ENCODE data around the gene CCDC61. TPM values are rescaled to one million over a fixed set of nuclear protein-coding genes. Genes with fewer than 3 reads are reported as not detected.

The CCDC61 gene
- total RNA-seq, 3 donors from 2014 or later = 7.0 to 8.8 (median 8.3) TPM

DNA sequence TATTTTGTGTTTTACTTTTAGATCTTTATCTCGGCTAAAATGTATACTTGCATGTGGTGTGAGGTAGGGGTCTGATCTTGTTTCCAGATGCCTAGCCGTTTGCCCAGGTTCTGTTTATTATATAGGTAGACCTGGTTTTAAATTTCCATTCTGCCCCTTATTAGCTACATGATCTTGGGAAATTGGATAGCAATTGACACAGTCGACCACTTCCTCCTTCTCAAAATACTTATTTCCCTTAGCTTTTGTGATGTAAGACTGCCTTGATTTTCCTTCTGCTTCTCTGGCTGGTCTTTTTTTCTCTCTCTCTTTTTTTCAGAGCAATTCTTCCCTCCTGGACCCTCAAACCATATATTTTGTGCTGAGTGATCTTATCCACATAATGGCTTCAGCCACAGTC is 30.6 kb downstream of the CCDC61 start:
- Histone ChIP-seq H3K9me3 (no peaks in the 10 kb centered on the region), H3K27me3 (peaks cover 0 to 6% of the 10 kb centered on the region in 2 donors), H3K27ac (no peak overlapping the region), H3K4me1 (no peaks in the 10 kb centered on the region), H3K4me3 (no peak overlapping the region), H3K36me3 (no peaks in the 10 kb centered on the region)
- TF ChIP-seq POLR2AphosphoS5 (IDR thresholded peaks at IDR 0.05) (no peak), POLR2A (IDR thresholded peaks at IDR 0.05) (no peak)
- TF ChIP-seq, protein P1, sequence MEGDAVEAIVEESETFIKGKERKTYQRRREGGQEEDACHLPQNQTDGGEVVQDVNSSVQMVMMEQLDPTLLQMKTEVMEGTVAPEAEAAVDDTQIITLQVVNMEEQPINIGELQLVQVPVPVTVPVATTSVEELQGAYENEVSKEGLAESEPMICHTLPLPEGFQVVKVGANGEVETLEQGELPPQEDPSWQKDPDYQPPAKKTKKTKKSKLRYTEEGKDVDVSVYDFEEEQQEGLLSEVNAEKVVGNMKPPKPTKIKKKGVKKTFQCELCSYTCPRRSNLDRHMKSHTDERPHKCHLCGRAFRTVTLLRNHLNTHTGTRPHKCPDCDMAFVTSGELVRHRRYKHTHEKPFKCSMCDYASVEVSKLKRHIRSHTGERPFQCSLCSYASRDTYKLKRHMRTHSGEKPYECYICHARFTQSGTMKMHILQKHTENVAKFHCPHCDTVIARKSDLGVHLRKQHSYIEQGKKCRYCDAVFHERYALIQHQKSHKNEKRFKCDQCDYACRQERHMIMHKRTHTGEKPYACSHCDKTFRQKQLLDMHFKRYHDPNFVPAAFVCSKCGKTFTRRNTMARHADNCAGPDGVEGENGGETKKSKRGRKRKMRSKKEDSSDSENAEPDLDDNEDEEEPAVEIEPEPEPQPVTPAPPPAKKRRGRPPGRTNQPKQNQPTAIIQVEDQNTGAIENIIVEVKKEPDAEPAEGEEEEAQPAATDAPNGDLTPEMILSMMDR (IDR thresholded peaks at IDR 0.05) = no peak
- DNase-seq (ENCODE audit: low spot score in 2 of 2) = no peak
- intact Hi-C loops (cut with DNase I; ENCODE audit: low total_unique reads) = loop anchor here (10.0 kb wide), 1 partner anchor 49 kb away; no protein-coding TSS in a partner anchor

DNA sequence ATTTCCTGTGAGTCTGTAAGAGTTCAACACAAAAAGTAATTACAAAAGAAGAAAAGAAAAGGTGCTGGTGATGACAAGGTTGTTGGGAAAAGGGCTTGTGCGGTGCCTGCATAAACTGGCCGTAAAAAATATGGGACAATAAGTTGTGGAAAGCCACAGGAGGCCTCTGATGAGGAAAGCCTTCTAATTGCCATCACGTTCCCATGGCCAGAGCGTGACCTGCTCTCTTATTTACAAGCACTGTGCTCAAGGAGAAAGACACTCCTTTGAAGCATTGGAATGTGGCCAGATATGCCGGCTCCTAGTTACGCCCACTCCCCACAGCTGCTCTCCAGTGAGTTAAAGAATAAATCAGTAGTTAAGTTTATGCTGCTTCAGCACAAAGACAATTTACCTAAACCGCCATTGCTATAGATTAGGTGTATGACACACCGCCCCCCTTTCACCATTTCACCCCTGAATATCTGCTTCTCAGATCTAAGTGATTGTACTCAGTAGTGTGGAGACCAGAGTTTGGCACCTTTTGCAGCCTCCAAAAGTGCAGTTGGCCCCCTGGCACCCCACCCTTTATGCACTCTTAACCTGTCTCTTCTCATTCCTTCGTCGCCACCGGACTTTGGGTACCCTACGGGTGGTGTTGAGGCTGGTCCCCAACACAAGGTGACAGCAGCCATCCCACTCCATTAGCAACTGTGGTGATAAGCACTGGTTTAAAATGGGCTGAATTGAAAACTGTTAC is 35.7 kb downstream of the CCDC61 start:
- Histone ChIP-seq H3K9me3 (no peaks in the 10 kb centered on the region), H3K27me3 (no peaks in the 10 kb centered on the region), H3K27ac (no peak overlapping the region), H3K4me1 (no peaks in the 10 kb centered on the region), H3K4me3 (no peak overlapping the region), H3K36me3 (no peaks in the 10 kb centered on the region)
- peak in 1 of 2 donors; percentile 6 for DNase-seq (ENCODE audit: low spot score in 2 of 2)
- intact Hi-C loops (cut with DNase I; ENCODE audit: low total_unique reads) = no loop called here
- TF ChIP-seq, protein P1 (IDR thresholded peaks at IDR 0.05) = no peak
- TF ChIP-seq POLR2AphosphoS5 (IDR thresholded peaks at IDR 0.05) (no peak), POLR2A (IDR thresholded peaks at IDR 0.05) (peak; percentile 2)

DNA sequence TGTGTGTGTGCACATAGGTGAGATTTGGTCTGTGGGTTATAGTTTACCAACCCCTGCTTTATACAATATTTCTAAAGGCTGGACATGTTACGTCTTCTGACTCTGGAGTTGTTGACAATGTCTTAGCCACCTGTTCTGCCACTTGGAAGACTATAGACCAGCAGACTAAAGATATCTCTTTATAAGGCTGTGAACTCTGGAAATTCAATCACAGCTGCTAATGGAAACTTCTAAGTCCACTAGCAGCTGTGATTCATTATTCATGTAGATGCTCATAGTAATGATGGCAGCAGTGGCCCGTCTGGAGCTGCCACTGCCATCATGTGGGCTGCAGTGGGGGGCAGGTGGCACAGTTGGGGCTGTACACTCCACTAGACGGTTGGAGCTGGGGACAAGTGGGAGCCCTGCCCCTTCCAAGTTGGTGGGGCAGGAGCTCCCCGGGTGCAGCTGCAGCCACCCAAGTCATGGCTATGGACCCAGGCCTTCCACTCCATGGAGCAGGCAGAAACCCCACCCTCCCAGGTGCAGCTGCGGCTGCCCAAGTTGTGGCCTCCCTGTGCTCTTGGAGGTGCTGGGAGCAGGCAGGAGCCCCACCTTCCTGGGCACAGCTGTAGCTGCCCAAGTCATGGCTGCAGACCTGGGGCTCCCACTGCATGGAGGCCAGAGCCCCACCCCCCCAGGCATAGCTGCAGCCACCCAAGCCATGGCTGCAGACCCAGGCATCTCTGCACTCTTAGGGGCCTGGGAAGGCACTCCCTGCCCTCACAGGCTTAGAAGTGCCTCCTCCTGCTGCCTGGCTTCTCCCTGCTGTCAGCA is 36.7 kb downstream of the CCDC61 start:
- no peak for TF ChIP-seq POLR2A (IDR thresholded peaks at IDR 0.05)
- TF ChIP-seq, protein P1 (IDR thresholded peaks at IDR 0.05) = no peak
- TF ChIP-seq POLR2AphosphoS5 (IDR thresholded peaks at IDR 0.05) = no peak
- no peaks in the 10 kb centered on the region for H3K9me3 ChIP-seq
- DNase-seq (ENCODE audit: low spot score in 2 of 2) = peak in 1 of 2 donors; percentile 6
- H3K4me3 ChIP-seq = no peak overlapping the region
- no peak overlapping the region for H3K27ac ChIP-seq
- H3K36me3 ChIP-seq = no peaks in the 10 kb centered on the region
- peaks cover 0 to 7% of the 10 kb centered on the region in 2 donors for H3K4me1 ChIP-seq
- H3K27me3 ChIP-seq = no peaks in the 10 kb centered on the region
- intact Hi-C loops (cut with DNase I; ENCODE audit: low total_unique reads) = no loop called here

DNA sequence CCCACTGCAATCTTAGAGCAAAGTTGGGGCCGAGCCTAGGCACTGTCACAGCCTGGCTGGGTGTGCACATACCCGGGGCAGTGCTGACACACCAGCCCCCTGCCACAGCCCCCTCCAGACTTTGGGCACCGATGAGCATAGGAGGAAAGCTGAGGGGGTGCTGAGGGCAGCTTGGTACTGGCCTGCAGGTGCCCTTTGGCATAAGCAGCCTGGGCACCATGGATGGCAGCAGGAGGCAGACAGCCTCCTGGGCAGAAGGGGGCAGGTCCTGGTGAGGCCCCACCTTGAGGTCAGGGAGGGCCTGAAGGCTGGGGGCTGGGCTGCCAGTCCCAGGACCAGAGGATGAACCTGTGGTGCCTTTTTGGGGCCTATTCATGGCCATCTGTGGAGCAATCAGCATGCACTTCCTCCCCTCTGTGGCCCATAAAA is 37.3 kb downstream of the CCDC61 start:
- intact Hi-C loops (cut with DNase I; ENCODE audit: low total_unique reads) = no loop called here
- Histone ChIP-seq H3K27me3 (no peaks in the 10 kb centered on the region), H3K27ac (no peak overlapping the region), H3K4me1 (peaks cover 0 to 7% of the 10 kb centered on the region in 2 donors), H3K4me3 (no peak overlapping the region), H3K36me3 (no peaks in the 10 kb centered on the region), H3K9me3 (no peaks in the 10 kb centered on the region)
- TF ChIP-seq POLR2A (IDR thresholded peaks at IDR 0.05) = no peak
- TF ChIP-seq POLR2AphosphoS5 (IDR thresholded peaks at IDR 0.05) = no peak
- TF ChIP-seq, protein P1 (IDR thresholded peaks at IDR 0.05) = no peak
- DNase-seq (ENCODE audit: low spot score in 2 of 2) = no peak

DNA sequence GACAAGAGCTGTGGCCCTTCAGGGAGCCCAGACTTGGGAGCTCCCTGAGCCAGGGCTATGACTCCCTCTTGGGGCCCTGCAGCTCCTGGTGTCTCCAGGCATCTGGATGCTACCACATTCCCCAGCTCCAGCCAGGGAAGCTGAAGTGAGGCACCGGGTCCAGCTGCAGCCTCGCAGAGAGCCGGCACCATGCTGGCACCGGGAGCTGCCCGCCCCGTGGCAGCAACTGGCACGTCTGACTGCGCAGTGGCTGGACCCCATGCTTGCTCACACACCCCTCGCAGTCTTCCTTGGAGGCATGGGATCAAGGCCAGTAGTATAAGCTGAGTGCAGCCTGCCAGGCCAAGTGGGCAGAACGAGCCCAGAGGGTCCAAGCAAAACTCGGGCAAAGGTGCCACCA is 38.1 kb downstream of the CCDC61 start:
- TF ChIP-seq POLR2A (IDR thresholded peaks at IDR 0.05) (no peak), POLR2AphosphoS5 (IDR thresholded peaks at IDR 0.05) (no peak)
- TF ChIP-seq, protein P1 (IDR thresholded peaks at IDR 0.05) = no peak
- Histone ChIP-seq H3K4me1 (peaks cover 0 to 7% of the 10 kb centered on the region in 2 donors), H3K4me3 (no peak overlapping the region), H3K27me3 (no peaks in the 10 kb centered on the region), H3K27ac (no peak overlapping the region), H3K9me3 (no peaks in the 10 kb centered on the region), H3K36me3 (no peaks in the 10 kb centered on the region)
- peak in 1 of 2 donors; percentile 8 for DNase-seq (ENCODE audit: low spot score in 2 of 2)
- intact Hi-C loops (cut with DNase I; ENCODE audit: low total_unique reads) = no loop called here

Measured in breast epithelium (tissue), 4 donors.